ENCODE results near the gene TMEM11. TPM values are rescaled to one million over a fixed set of nuclear protein-coding genes. Genes with fewer than 3 reads are reported as not detected.

Gene TMEM11
- total RNA-seq, 2 experiments from 2014 or later: 28.9 to 40.4 TPM

GRCh38 chr17:21166595-21167210 is 47.3 kb downstream of the TMEM11 start:
- CTCF ChIA-PET: no interaction called here

GRCh38 chr17:21165922-21166594 is 47.9 kb downstream of the TMEM11 start:
- Mint-ChIP-seq H3K27me3 (no peaks in the 10 kb centered on the region), H3K36me3 (ENCODE audit: low read depth) (no peaks in the 10 kb centered on the region), H3K9me3 (ENCODE audit: low read depth) (no peaks in the 10 kb centered on the region), H3K4me3 (no peak overlapping the region), H3K27ac (no peak overlapping the region), H3K4me1 (peaks cover 16% of the 10 kb centered on the region)
- CTCF ChIA-PET: no interaction called here
- DNase-seq (no peak), ATAC-seq (no peak)
- POLR2A ChIA-PET: no interaction called here
- intact Hi-C loops (cut with DNase I, micrococcal nuclease): loop anchor here in 1 of 2 experiments (5.0 kb wide), 1 partner anchor 46 kb away; the partner anchor contains the start of gene TMEM11

More at GRCh38 chr17:21166595-21167210, 47.3 kb downstream of the TMEM11 start:
- no peak overlapping the region for H3K27ac Mint-ChIP-seq
- DNase-seq: no peak
- peaks cover 23% of the 10 kb centered on the region for H3K4me1 Mint-ChIP-seq
- no peak overlapping the region for H3K4me3 Mint-ChIP-seq
- no peaks in the 10 kb centered on the region for H3K27me3 Mint-ChIP-seq
- peaks cover 1% of the 10 kb centered on the region for H3K36me3 Mint-ChIP-seq (ENCODE audit: low read depth)
- H3K9me3 Mint-ChIP-seq (ENCODE audit: low read depth): no peaks in the 10 kb centered on the region
- POLR2A ChIA-PET: no interaction called here
- ATAC-seq: no peak
- intact Hi-C loops (cut with DNase I, micrococcal nuclease): loop anchor here in 1 of 2 experiments (5.0 kb wide), 1 partner anchor 46 kb away; the partner anchor contains the start of gene TMEM11

GRCh38 chr17:21164620-21165019 is 49.3 kb downstream of the TMEM11 start:
- H3K27me3 Mint-ChIP-seq: no peaks in the 10 kb centered on the region
- H3K9me3 Mint-ChIP-seq (ENCODE audit: low read depth): no peaks in the 10 kb centered on the region
- no peak overlapping the region for H3K4me3 Mint-ChIP-seq
- H3K27ac Mint-ChIP-seq: no peak overlapping the region
- ChIA-PET CTCF (no interaction called here), POLR2A (no interaction called here)
- ATAC-seq (no peak), DNase-seq (no peak)
- peaks cover 10% of the 10 kb centered on the region for H3K4me1 Mint-ChIP-seq
- intact Hi-C loops (cut with DNase I, micrococcal nuclease): loop anchor here in 1 of 2 experiments (5.0 kb wide), 1 partner anchor 48 kb away; the partner anchor contains the start of gene TMEM11
- no peaks in the 10 kb centered on the region for H3K36me3 Mint-ChIP-seq (ENCODE audit: low read depth)

GRCh38 chr17:21164216-21164615 is 49.7 kb downstream of the TMEM11 start:
- POLR2A ChIA-PET: no interaction called here
- peaks cover 10% of the 10 kb centered on the region for H3K4me1 Mint-ChIP-seq
- intact Hi-C loops (cut with DNase I, micrococcal nuclease): no loop called here
- no peak overlapping the region for H3K27ac Mint-ChIP-seq
- no peaks in the 10 kb centered on the region for H3K36me3 Mint-ChIP-seq (ENCODE audit: low read depth)
- ATAC-seq (no peak), DNase-seq (no peak)
- no peaks in the 10 kb centered on the region for H3K27me3 Mint-ChIP-seq
- no peaks in the 10 kb centered on the region for H3K9me3 Mint-ChIP-seq (ENCODE audit: low read depth)
- CTCF ChIA-PET: no interaction called here
- no peak overlapping the region for H3K4me3 Mint-ChIP-seq

GRCh38 chr17:21163101-21163500 is 50.9 kb downstream of the TMEM11 start:
- H3K4me1 Mint-ChIP-seq: peaks cover 19% of the 10 kb centered on the region
- intact Hi-C loops (cut with DNase I, micrococcal nuclease): no loop called here
- CTCF ChIA-PET: interaction anchor here (0.7 kb wide), 1 partner anchor 517 kb away, joined by 4 read pairs; no protein-coding TSS in a partner anchor
- H3K9me3 Mint-ChIP-seq (ENCODE audit: low read depth): no peaks in the 10 kb centered on the region
- no peaks in the 10 kb centered on the region for H3K36me3 Mint-ChIP-seq (ENCODE audit: low read depth)
- DNase-seq (no peak), ATAC-seq (no peak)
- POLR2A ChIA-PET: no interaction called here
- no peaks in the 10 kb centered on the region for H3K27me3 Mint-ChIP-seq
- no peak overlapping the region for H3K27ac Mint-ChIP-seq
- no peak overlapping the region for H3K4me3 Mint-ChIP-seq

GRCh38 chr17:21162394-21162775 is 51.6 kb downstream of the TMEM11 start:
- Mint-ChIP-seq H3K27ac (no peak overlapping the region), H3K4me1 (peaks cover 24% of the 10 kb centered on the region), H3K36me3 (ENCODE audit: low read depth) (no peaks in the 10 kb centered on the region), H3K4me3 (no peak overlapping the region), H3K9me3 (ENCODE audit: low read depth) (no peaks in the 10 kb centered on the region), H3K27me3 (no peaks in the 10 kb centered on the region)
- no peak for ATAC-seq
- ChIA-PET CTCF (no interaction called here), POLR2A (no interaction called here)
- DNase-seq: no peak
- intact Hi-C loops (cut with DNase I, micrococcal nuclease): no loop called here

GRCh38 chr17:21161498-21162393 is 52.2 kb downstream of the TMEM11 start:
- H3K36me3 Mint-ChIP-seq (ENCODE audit: low read depth): no peaks in the 10 kb centered on the region
- DNase-seq (no peak), ATAC-seq (no peak)
- POLR2A ChIA-PET: no interaction called here
- intact Hi-C loops (cut with DNase I, micrococcal nuclease): no loop called here
- no peak overlapping the region for H3K27ac Mint-ChIP-seq
- H3K27me3 Mint-ChIP-seq: no peaks in the 10 kb centered on the region
- CTCF ChIA-PET: no interaction called here
- peaks cover 25% of the 10 kb centered on the region for H3K4me1 Mint-ChIP-seq
- H3K4me3 Mint-ChIP-seq: no peak overlapping the region
- H3K9me3 Mint-ChIP-seq (ENCODE audit: low read depth): no peaks in the 10 kb centered on the region

- DNase-seq (no peak), ATAC-seq (no peak)
- H3K27me3 Mint-ChIP-seq: no peaks in the 10 kb centered on the region
- no peak overlapping the region for H3K27ac Mint-ChIP-seq
- H3K4me1 Mint-ChIP-seq: peaks cover 25% of the 10 kb centered on the region
- POLR2A ChIA-PET: no interaction called here
- intact Hi-C loops (cut with DNase I, micrococcal nuclease): no loop called here
- H3K9me3 Mint-ChIP-seq (ENCODE audit: low read depth): peaks cover 2% of the 10 kb centered on the region
- H3K36me3 Mint-ChIP-seq (ENCODE audit: low read depth): no peaks in the 10 kb centered on the region
- no peak overlapping the region for H3K4me3 Mint-ChIP-seq
- CTCF ChIA-PET: no interaction called here
Measured at GRCh38 chr17:21160401-21160800, 53.6 kb downstream of the TMEM11 start.

- Mint-ChIP-seq H3K27ac (peak overlapping the region; percentile 47), H3K9me3 (ENCODE audit: low read depth) (peaks cover 22% of the 10 kb centered on the region), H3K27me3 (no peaks in the 10 kb centered on the region), H3K4me1 (peaks cover 25% of the 10 kb centered on the region), H3K36me3 (ENCODE audit: low read depth) (peaks cover 7% of the 10 kb centered on the region), H3K4me3 (no peak overlapping the region)
- POLR2A ChIA-PET: interaction anchor here (0.6 to 1.0 kb wide), 3 partner anchors 25 to 124 kb away, joined by 3 to 6 read pairs (median 3); no protein-coding TSS in a partner anchor
- ATAC-seq: peak; percentile 75
- peak; percentile 11 for DNase-seq
- CTCF ChIA-PET: no interaction called here
- intact Hi-C loops (cut with DNase I, micrococcal nuclease): no loop called here
Measured at GRCh38 chr17:21157586-21158370, 56.2 kb downstream of the TMEM11 start.

GRCh38 chr17:21152731-21153130 is 61.2 kb downstream of the TMEM11 start:
- Mint-ChIP-seq H3K4me3 (no peak overlapping the region), H3K27me3 (no peaks in the 10 kb centered on the region), H3K36me3 (ENCODE audit: low read depth) (peaks cover 16% of the 10 kb centered on the region), H3K9me3 (ENCODE audit: low read depth) (peaks cover 29% of the 10 kb centered on the region), H3K27ac (no peak overlapping the region), H3K4me1 (peaks cover 10% of the 10 kb centered on the region)
- intact Hi-C loops (cut with DNase I, micrococcal nuclease): loop anchor here in 1 of 2 experiments (2.0 kb wide), 1 partner anchor 18 kb away; no protein-coding TSS in a partner anchor
- no peak for DNase-seq
- CTCF ChIA-PET: interaction anchor here (0.6 kb wide), 1 partner anchor 31 kb away, joined by 3 read pairs; no protein-coding TSS in a partner anchor
- POLR2A ChIA-PET: no interaction called here
- no peak for ATAC-seq

GRCh38 chr17:21149621-21150020 is 64.3 kb downstream of the TMEM11 start:
- Mint-ChIP-seq H3K4me1 (no peaks in the 10 kb centered on the region), H3K27me3 (no peaks in the 10 kb centered on the region), H3K36me3 (ENCODE audit: low read depth) (peaks cover 35% of the 10 kb centered on the region), H3K4me3 (no peak overlapping the region), H3K9me3 (ENCODE audit: low read depth) (peaks cover 20% of the 10 kb centered on the region), H3K27ac (no peak overlapping the region)
- ChIA-PET POLR2A (no interaction called here), CTCF (no interaction called here)
- DNase-seq (no peak), ATAC-seq (no peak)
- intact Hi-C loops (cut with DNase I, micrococcal nuclease): no loop called here

All from activated CD4-positive, alpha-beta T cell treated with anti-CD3 and anti-CD28 coated beads for 36 hours (primary cell).